Hepatocyte (in vitro differentiated cells): ENCODE measurements around the gene CCDC102B.

Experiments used
- EZH2 ChIP-seq: fragments of 200-600 bp; sonication (generic); IDR thresholded peaks from 2 replicates; pipeline ENCODE4 v1.6.1; 2016; ENCODE audit warnings: antibody characterized with exemption, mild to moderate bottlenecking, borderline replicate concordance
- EZH2phosphoT487 ChIP-seq: fragments of 200-600 bp; sonication (generic); IDR thresholded peaks from one replicate; pipeline ENCODE4 v1.6.1; 2018; ENCODE audit warnings: antibody characterized with exemption, mild to moderate bottlenecking, low read depth, moderate library complexity; ENCODE audit not compliant: unreplicated experiment, severe bottlenecking
- TF ChIP-seq, protein P1 (sequence below): fragments of 200-600 bp; sonication (generic); IDR thresholded peaks from 2 replicates; pipeline ENCODE4 v1.5.1; 2016; ENCODE audit warnings: antibody characterized with exemption, mild to moderate bottlenecking; ENCODE audit not compliant: poor library complexity

DNA sequence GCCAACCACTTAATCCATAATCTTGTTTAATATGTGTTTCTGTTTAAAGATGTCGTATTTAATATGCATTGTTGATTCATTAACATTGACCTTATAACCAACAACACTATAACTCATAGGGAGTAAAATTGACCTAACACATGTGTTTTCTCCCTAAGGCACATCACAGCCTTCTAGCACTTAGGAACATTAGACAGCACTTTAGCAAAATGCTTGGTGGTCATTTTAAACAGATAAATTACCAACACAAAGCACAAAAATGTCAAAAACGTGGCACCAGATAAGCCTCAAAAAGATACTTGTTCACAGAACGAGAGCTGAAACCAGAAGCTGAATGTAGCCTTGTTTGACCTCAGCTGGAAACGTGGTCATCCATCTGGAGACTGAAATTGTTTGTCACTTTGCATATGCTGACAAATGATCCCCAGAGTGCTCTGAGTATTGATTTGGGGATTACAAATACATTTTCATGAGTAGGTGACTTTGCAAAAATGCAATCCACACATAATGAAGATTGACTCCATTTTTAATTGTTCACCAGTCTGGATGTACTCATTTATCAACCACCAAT lies 139.2 kb downstream of the CCDC102B start:
- TF ChIP-seq, protein P1, sequence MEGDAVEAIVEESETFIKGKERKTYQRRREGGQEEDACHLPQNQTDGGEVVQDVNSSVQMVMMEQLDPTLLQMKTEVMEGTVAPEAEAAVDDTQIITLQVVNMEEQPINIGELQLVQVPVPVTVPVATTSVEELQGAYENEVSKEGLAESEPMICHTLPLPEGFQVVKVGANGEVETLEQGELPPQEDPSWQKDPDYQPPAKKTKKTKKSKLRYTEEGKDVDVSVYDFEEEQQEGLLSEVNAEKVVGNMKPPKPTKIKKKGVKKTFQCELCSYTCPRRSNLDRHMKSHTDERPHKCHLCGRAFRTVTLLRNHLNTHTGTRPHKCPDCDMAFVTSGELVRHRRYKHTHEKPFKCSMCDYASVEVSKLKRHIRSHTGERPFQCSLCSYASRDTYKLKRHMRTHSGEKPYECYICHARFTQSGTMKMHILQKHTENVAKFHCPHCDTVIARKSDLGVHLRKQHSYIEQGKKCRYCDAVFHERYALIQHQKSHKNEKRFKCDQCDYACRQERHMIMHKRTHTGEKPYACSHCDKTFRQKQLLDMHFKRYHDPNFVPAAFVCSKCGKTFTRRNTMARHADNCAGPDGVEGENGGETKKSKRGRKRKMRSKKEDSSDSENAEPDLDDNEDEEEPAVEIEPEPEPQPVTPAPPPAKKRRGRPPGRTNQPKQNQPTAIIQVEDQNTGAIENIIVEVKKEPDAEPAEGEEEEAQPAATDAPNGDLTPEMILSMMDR = no peak
- TF ChIP-seq EZH2 (no peak), EZH2phosphoT487 (no peak)
